ENCODE measurements around the gene PEX11B.

PEX11B gene

GRCh38 chr1:145892486-145893087 lies 25.9 kb downstream of the PEX11B start:
- no peaks in the 10 kb centered on the region for H3K36me3 ChIP-seq (ENCODE audit: insufficient read depth, insufficient read length, low read length)
- no peaks in the 10 kb centered on the region for H3K27me3 ChIP-seq (ENCODE audit: insufficient read depth, insufficient read length)
- peak overlapping the region; percentile 45 for H3K9ac ChIP-seq (ENCODE audit: insufficient read length, low read depth)
- H3K4me1 ChIP-seq (ENCODE audit: insufficient read depth, insufficient read length) = no peaks in the 10 kb centered on the region
- TF ChIP-seq SUZ12 (IDR thresholded peaks at IDR 0.05; ENCODE audit: extremely low read depth, insufficient read depth, insufficient read length) = no peak
- TF ChIP-seq ZNF274 (IDR thresholded peaks at IDR 0.05; ENCODE audit: low read depth, low read length) = no peak
- no peak for TF ChIP-seq YY1 (IDR thresholded peaks at IDR 0.05; ENCODE audit: insufficient read depth, insufficient read length)
- H3K9me3 ChIP-seq (ENCODE audit: insufficient read depth, low read length) = no peaks in the 10 kb centered on the region
- DNase-seq (ENCODE audit: low read depth, low spot score) = no peak
- no peak overlapping the region for H3K4me3 ChIP-seq (ENCODE audit: insufficient read length, low read depth)

- peaks cover 1% of the 10 kb centered on the region for H3K4me1 ChIP-seq (ENCODE audit: insufficient read depth, insufficient read length)
- H3K4me3 ChIP-seq (ENCODE audit: insufficient read length, low read depth) = no peak overlapping the region
- no peak for TF ChIP-seq YY1 (IDR thresholded peaks at IDR 0.05; ENCODE audit: insufficient read depth, insufficient read length)
- TF ChIP-seq SUZ12 (IDR thresholded peaks at IDR 0.05; ENCODE audit: extremely low read depth, insufficient read depth, insufficient read length) = no peak
- no peak for TF ChIP-seq ZNF274 (IDR thresholded peaks at IDR 0.05; ENCODE audit: low read depth, low read length)
- no peaks in the 10 kb centered on the region for H3K36me3 ChIP-seq (ENCODE audit: insufficient read depth, insufficient read length, low read length)
- H3K9me3 ChIP-seq (ENCODE audit: insufficient read depth, low read length) = no peaks in the 10 kb centered on the region
- peak; percentile 99 for DNase-seq (ENCODE audit: low read depth, low spot score)
- no peaks in the 10 kb centered on the region for H3K27me3 ChIP-seq (ENCODE audit: insufficient read depth, insufficient read length)
- peak overlapping the region; percentile 45 for H3K9ac ChIP-seq (ENCODE audit: insufficient read length, low read depth)
Observed at GRCh38 chr1:145891587-145892485, 26.7 kb downstream of the PEX11B start.

GRCh38 chr1:145891143-145891542 lies 27.4 kb downstream of the PEX11B start:
- Histone ChIP-seq H3K4me1 (ENCODE audit: insufficient read depth, insufficient read length) (peaks cover 1% of the 10 kb centered on the region), H3K27me3 (ENCODE audit: insufficient read depth, insufficient read length) (no peaks in the 10 kb centered on the region), H3K9ac (ENCODE audit: insufficient read length, low read depth) (no peak overlapping the region), H3K36me3 (ENCODE audit: insufficient read depth, insufficient read length, low read length) (no peaks in the 10 kb centered on the region), H3K4me3 (ENCODE audit: insufficient read length, low read depth) (no peak overlapping the region), H3K9me3 (ENCODE audit: insufficient read depth, low read length) (no peaks in the 10 kb centered on the region)
- no peak for DNase-seq (ENCODE audit: low read depth, low spot score)
- TF ChIP-seq YY1 (IDR thresholded peaks at IDR 0.05; ENCODE audit: insufficient read depth, insufficient read length) (no peak), SUZ12 (IDR thresholded peaks at IDR 0.05; ENCODE audit: extremely low read depth, insufficient read depth, insufficient read length) (no peak), ZNF274 (IDR thresholded peaks at IDR 0.05; ENCODE audit: low read depth, low read length) (no peak)

- Histone ChIP-seq H3K4me3 (ENCODE audit: insufficient read length, low read depth) (no peak overlapping the region), H3K9me3 (ENCODE audit: insufficient read depth, low read length) (no peaks in the 10 kb centered on the region), H3K4me1 (ENCODE audit: insufficient read depth, insufficient read length) (peaks cover 6% of the 10 kb centered on the region), H3K9ac (ENCODE audit: insufficient read length, low read depth) (no peak overlapping the region), H3K36me3 (ENCODE audit: insufficient read depth, insufficient read length, low read length) (no peaks in the 10 kb centered on the region), H3K27me3 (ENCODE audit: insufficient read depth, insufficient read length) (peaks cover 9% of the 10 kb centered on the region)
- DNase-seq (ENCODE audit: low read depth, low spot score) = no peak
- TF ChIP-seq SUZ12 (IDR thresholded peaks at IDR 0.05; ENCODE audit: extremely low read depth, insufficient read depth, insufficient read length) (no peak), ZNF274 (IDR thresholded peaks at IDR 0.05; ENCODE audit: low read depth, low read length) (no peak), YY1 (IDR thresholded peaks at IDR 0.05; ENCODE audit: insufficient read depth, insufficient read length) (no peak)
Observed at GRCh38 chr1:145889722-145890121, 28.8 kb downstream of the PEX11B start.

- Histone ChIP-seq H3K27me3 (ENCODE audit: insufficient read depth, insufficient read length) (peaks cover 26% of the 10 kb centered on the region), H3K36me3 (ENCODE audit: insufficient read depth, insufficient read length, low read length) (no peaks in the 10 kb centered on the region), H3K4me1 (ENCODE audit: insufficient read depth, insufficient read length) (peaks cover 6% of the 10 kb centered on the region), H3K4me3 (ENCODE audit: insufficient read length, low read depth) (no peak overlapping the region), H3K9ac (ENCODE audit: insufficient read length, low read depth) (no peak overlapping the region), H3K9me3 (ENCODE audit: insufficient read depth, low read length) (no peaks in the 10 kb centered on the region)
- DNase-seq (ENCODE audit: low read depth, low spot score) = no peak
- TF ChIP-seq YY1 (IDR thresholded peaks at IDR 0.05; ENCODE audit: insufficient read depth, insufficient read length) (no peak), ZNF274 (IDR thresholded peaks at IDR 0.05; ENCODE audit: low read depth, low read length) (no peak), SUZ12 (IDR thresholded peaks at IDR 0.05; ENCODE audit: extremely low read depth, insufficient read depth, insufficient read length) (no peak)
Observed at GRCh38 chr1:145887631-145888030, 30.9 kb downstream of the PEX11B start.

- H3K36me3 ChIP-seq (ENCODE audit: insufficient read depth, insufficient read length, low read length) = no peaks in the 10 kb centered on the region
- no peaks in the 10 kb centered on the region for H3K9me3 ChIP-seq (ENCODE audit: insufficient read depth, low read length)
- peak overlapping the region; percentile 59 for H3K4me3 ChIP-seq (ENCODE audit: insufficient read length, low read depth)
- DNase-seq (ENCODE audit: low read depth, low spot score) = no peak
- peaks cover 26% of the 10 kb centered on the region for H3K27me3 ChIP-seq (ENCODE audit: insufficient read depth, insufficient read length)
- TF ChIP-seq ZNF274 (IDR thresholded peaks at IDR 0.05; ENCODE audit: low read depth, low read length) = no peak
- TF ChIP-seq YY1 (IDR thresholded peaks at IDR 0.05; ENCODE audit: insufficient read depth, insufficient read length) = no peak
- TF ChIP-seq SUZ12 (IDR thresholded peaks at IDR 0.05; ENCODE audit: extremely low read depth, insufficient read depth, insufficient read length) = no peak
- peak overlapping the region; percentile 52 for H3K9ac ChIP-seq (ENCODE audit: insufficient read length, low read depth)
- peaks cover 6% of the 10 kb centered on the region for H3K4me1 ChIP-seq (ENCODE audit: insufficient read depth, insufficient read length)
Observed at GRCh38 chr1:145886816-145887215, 31.7 kb downstream of the PEX11B start.

- no peak for TF ChIP-seq SUZ12 (IDR thresholded peaks at IDR 0.05; ENCODE audit: extremely low read depth, insufficient read depth, insufficient read length)
- Histone ChIP-seq H3K4me3 (ENCODE audit: insufficient read length, low read depth) (peak overlapping the region; percentile 59), H3K27me3 (ENCODE audit: insufficient read depth, insufficient read length) (peaks cover 26% of the 10 kb centered on the region), H3K4me1 (ENCODE audit: insufficient read depth, insufficient read length) (peaks cover 6% of the 10 kb centered on the region), H3K36me3 (ENCODE audit: insufficient read depth, insufficient read length, low read length) (no peaks in the 10 kb centered on the region), H3K9ac (ENCODE audit: insufficient read length, low read depth) (peak overlapping the region; percentile 52), H3K9me3 (ENCODE audit: insufficient read depth, low read length) (no peaks in the 10 kb centered on the region)
- no peak for DNase-seq (ENCODE audit: low read depth, low spot score)
Observed at GRCh38 chr1:145886390-145886789, 32.1 kb downstream of the PEX11B start.

All from NT2/D1 (cell line).